HG03558 (cell line): ENCODE data around the gene HLA-DRB5.
"Not testable (repeated sequence)": the region's sequence is repeated elsewhere in the genome, so short reads cannot be mapped to it uniquely, and the experiment has no call there.

Source experiments
- ATAC-seq: cut with Tn5 transposase; IDR thresholded peaks from one replicate; pipeline ENCODE4 v1.9.1; 2021; ENCODE audit warnings: moderate number of reproducible peaks; ENCODE audit not compliant: unreplicated experiment; ENCODE audit errors: extremely low read depth

Gene HLA-DRB5

GRCh38 chr6:32529697-32530430 is at the start of gene HLA-DRB5:
TSS of gene HLA-DRB5 (minus strand) at chr6:32530287. CDS start at chr6:32530224, 63 bp downstream.
- no peak for ATAC-seq

- ATAC-seq, result no peak
These were observed 48.9 kb upstream of the HLA-DRB5 start for GRCh38 chr6:32578962-32579361.

GRCh38 chr6:32577493-32577892 is 47.4 kb upstream of the HLA-DRB5 start:
- ATAC-seq, result not testable (repeated sequence)

- ATAC-seq, result no peak
These were observed 46.2 kb upstream of the HLA-DRB5 start for GRCh38 chr6:32576250-32576649.

GRCh38 chr6:32570363-32570905 is 40.3 kb upstream of the HLA-DRB5 start:
- ATAC-seq, result no peak

- no peak for ATAC-seq
These were observed 38.5 kb upstream of the HLA-DRB5 start for GRCh38 chr6:32568561-32568960.

GRCh38 chr6:32566957-32567356 is 36.9 kb upstream of the HLA-DRB5 start:
- ATAC-seq, result no peak

GRCh38 chr6:32565511-32565910 is 35.4 kb upstream of the HLA-DRB5 start:
- no peak for ATAC-seq

- ATAC-seq, result no peak
These were observed 32.9 kb upstream of the HLA-DRB5 start for GRCh38 chr6:32562940-32563339.

- no peak for ATAC-seq
These were observed 29.7 kb upstream of the HLA-DRB5 start for GRCh38 chr6:32559747-32560146.

- no peak for ATAC-seq
These were observed 28.5 kb upstream of the HLA-DRB5 start for GRCh38 chr6:32558426-32559057.

- ATAC-seq, result no peak
These were observed 24.3 kb upstream of the HLA-DRB5 start for GRCh38 chr6:32554116-32554965.

- no peak for ATAC-seq
These were observed 23.1 kb upstream of the HLA-DRB5 start for GRCh38 chr6:32553037-32553742.

GRCh38 chr6:32551410-32551809 is 21.3 kb upstream of the HLA-DRB5 start:
- no peak for ATAC-seq

- ATAC-seq, result no peak
These were observed 9.8 kb upstream of the HLA-DRB5 start for GRCh38 chr6:32539839-32540238.

GRCh38 chr6:32530431-32530793 is 325 bp upstream of the HLA-DRB5 start:
- ATAC-seq, result not testable (repeated sequence)

- ATAC-seq, result no peak
These were observed 7.6 kb downstream of the HLA-DRB5 start for GRCh38 chr6:32522302-32523047.

- no peak for ATAC-seq
These were observed 10.2 kb downstream of the HLA-DRB5 start for GRCh38 chr6:32519910-32520258.

- ATAC-seq, result no peak
These were observed 10.8 kb downstream of the HLA-DRB5 start for GRCh38 chr6:32519118-32519909.
